ENCODE results near the gene GRB7. TPM values are rescaled to one million over a fixed set of nuclear protein-coding genes. Genes with fewer than 3 reads are reported as not detected.

GRB7 gene
- total and polyA plus RNA-seq, 2 donors (not counting 3 experiments of a cell fraction or from before 2014, with no cell fraction given) = 0.04 TPM; not detected in 1

GRCh38 chr17:39745335-39746144 lies 7.8 kb downstream of the GRB7 start:
- Histone ChIP-seq H4K20me1 (replicated peaks; ENCODE audit: control insufficient read depth, extremely low read depth, insufficient read depth, low read length) (no peaks in the 10 kb centered on the region), H3K79me2 (ENCODE audit: control insufficient read depth, insufficient read depth, low read length) (no peaks in the 10 kb centered on the region), H3K27ac (ENCODE audit: insufficient read depth, low read depth, low read length) (no peak overlapping the region), H3K4me2 (ENCODE audit: insufficient read depth, low read length) (no peak overlapping the region), H3K9me1 (replicated peaks; ENCODE audit: control insufficient read depth, extremely low read depth, insufficient read depth, low read length) (no peaks in the 10 kb centered on the region), H3K4me3 (replicated peaks in 1 of 3; ENCODE audit: insufficient read depth in 1 of 3, low read depth in 1 of 3, low read length in 3 of 3) (no peak overlapping the region), H3K36me3 (ENCODE audit: control insufficient read depth in 2 of 2, extremely low read depth in 1 of 2, insufficient read depth in 2 of 2, low read length in 2 of 2) (no peaks in the 10 kb centered on the region), H3K9ac (replicated peaks; ENCODE audit: extremely low read depth, insufficient read depth, low read length) (no peak overlapping the region), H3K4me1 (ENCODE audit: control insufficient read depth, extremely low read depth, insufficient read depth, low read length) (peaks cover 7% of the 10 kb centered on the region), H2AFZ (ENCODE audit: low read depth, low read length) (no peak overlapping the region), H3K27me3 (ENCODE audit: control insufficient read depth in 2 of 2, insufficient read depth in 2 of 2, low read length in 2 of 2) (peaks cover 0 to 10% of the 10 kb centered on the region in 2 experiments), H3K9me3 (replicated peaks; ENCODE audit: control insufficient read depth, insufficient read depth, low read length) (no peaks in the 10 kb centered on the region)
- intact Hi-C loops (cut with micrococcal nuclease) = no loop called here
- ChIA-PET CTCF (interaction anchor here (1.5 kb wide), 1 partner anchor 124 kb away, joined by 3 read pairs; no protein-coding TSS in a partner anchor), POLR2A (no interaction called here)
- FAIRE-seq = no peak
- no TSS peak for BruUV-seq (replicated peaks)
- no peak for DNase-seq (ENCODE audit: low read depth, low spot score)
- TF ChIP-seq MAX (IDR thresholded peaks at IDR 0.05; ENCODE audit: insufficient read depth, insufficient read length) (no peak), FOS (IDR thresholded peaks at IDR 0.05; ENCODE audit: borderline replicate concordance, insufficient read depth, low read length) (no peak), POLR2A (IDR thresholded peaks at IDR 0.05; ENCODE audit: low read depth, low read length) (no peak), GATA2 (IDR thresholded peaks at IDR 0.05; ENCODE audit: insufficient read depth, insufficient read length, low read depth, low read length) (no peak), CTCF (IDR thresholded peaks at IDR 0.05; ENCODE audit: extremely low read depth in 1 of 2, insufficient read depth in 1 of 2, low read depth in 1 of 2, low read length in 2 of 2) (no peak), JUN (IDR thresholded peaks at IDR 0.05; ENCODE audit: borderline replicate concordance, insufficient read depth, insufficient read length, low read depth) (no peak), MYC (IDR thresholded peaks at IDR 0.05; ENCODE audit: low read depth, low read length) (no peak), EZH2 (IDR thresholded peaks at IDR 0.05; ENCODE audit: borderline replicate concordance, low read depth, low read length, severe bottlenecking) (no peak), POLR2AphosphoS5 (IDR thresholded peaks at IDR 0.05; ENCODE audit: insufficient read depth, low read depth, low read length) (no peak)
- dilution Hi-C loops (cut with MboI; ENCODE audit: extremely low pct_ligation_motif_present, low sequenced_read_pairs) = loop anchor here (10.0 kb wide), 1 partner anchor 111 kb away; the partner anchor contains the start of gene STARD3

Measured in endothelial cell of umbilical vein (primary cell).